Measurements from ENCODE around the gene HMGN1.

DNA sequence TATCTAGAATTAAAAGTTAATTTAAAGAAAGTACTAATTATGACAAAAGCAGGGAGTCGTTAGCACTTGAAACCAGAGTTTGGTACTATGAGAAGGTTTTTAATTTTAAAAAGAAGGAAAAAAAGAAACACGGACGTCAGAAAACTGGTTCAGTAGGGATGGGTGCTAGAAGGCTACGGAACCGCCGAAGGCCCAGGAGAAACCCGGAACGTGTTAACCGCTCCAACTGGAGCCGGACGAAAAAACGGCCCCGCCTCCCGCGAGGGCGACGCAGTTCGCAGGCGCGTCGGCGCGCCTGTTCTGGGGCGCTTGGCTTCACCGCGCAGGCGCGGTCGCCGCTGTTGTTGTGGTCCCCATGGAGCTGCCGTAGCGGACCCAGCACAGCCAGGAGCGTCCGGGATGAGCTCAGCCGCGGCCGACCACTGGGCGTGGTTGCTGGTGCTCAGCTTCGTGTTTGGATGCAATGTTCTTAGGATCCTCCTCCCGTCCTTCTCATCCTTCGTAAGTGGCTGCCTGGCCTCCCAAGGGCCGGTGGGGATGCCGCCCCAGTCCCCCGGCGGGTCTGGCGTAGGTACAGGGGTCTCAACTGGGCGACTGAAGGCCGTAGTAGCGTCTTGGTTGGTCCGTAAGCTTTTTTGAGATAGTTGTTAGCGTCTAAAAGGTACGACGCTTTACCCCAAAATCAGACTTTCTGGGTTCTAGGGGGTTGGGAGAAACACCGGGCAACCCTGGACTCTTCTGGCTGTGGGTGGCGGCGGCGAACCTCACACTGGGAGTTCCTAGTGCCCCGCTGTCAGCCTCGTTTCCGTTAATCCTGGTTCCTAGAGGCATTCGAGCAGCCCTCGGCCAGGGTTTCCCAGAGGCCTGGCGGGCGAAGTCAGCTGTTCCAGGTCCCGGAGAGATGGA, 31.4 kb upstream of the HMGN1 start:
- TF ChIP-seq POLR2A (IDR thresholded peaks at IDR 0.05; ENCODE audit: extremely low read depth, insufficient read length), result peak; percentile 77
- TF ChIP-seq, protein P1, sequence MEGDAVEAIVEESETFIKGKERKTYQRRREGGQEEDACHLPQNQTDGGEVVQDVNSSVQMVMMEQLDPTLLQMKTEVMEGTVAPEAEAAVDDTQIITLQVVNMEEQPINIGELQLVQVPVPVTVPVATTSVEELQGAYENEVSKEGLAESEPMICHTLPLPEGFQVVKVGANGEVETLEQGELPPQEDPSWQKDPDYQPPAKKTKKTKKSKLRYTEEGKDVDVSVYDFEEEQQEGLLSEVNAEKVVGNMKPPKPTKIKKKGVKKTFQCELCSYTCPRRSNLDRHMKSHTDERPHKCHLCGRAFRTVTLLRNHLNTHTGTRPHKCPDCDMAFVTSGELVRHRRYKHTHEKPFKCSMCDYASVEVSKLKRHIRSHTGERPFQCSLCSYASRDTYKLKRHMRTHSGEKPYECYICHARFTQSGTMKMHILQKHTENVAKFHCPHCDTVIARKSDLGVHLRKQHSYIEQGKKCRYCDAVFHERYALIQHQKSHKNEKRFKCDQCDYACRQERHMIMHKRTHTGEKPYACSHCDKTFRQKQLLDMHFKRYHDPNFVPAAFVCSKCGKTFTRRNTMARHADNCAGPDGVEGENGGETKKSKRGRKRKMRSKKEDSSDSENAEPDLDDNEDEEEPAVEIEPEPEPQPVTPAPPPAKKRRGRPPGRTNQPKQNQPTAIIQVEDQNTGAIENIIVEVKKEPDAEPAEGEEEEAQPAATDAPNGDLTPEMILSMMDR (IDR thresholded peaks at IDR 0.05; ENCODE audit: low read depth, low read length), result no peak
